GM12878 (cell line): ENCODE results near the gene IGIP. TPM values are rescaled to one million over a fixed set of nuclear protein-coding genes. Genes with fewer than 3 reads are reported as not detected.

ENCODE experiments used
- ATAC-seq: fragments of 200-7000 bp; cut with Tn5 transposase; 3 replicates; pipeline ENCODE4 v1.9.1; 2020; ENCODE audit warnings: mild to moderate bottlenecking, moderate library complexity
- BruUV-seq: library from RNA; stranded (reverse); fragments of 400-500 nt; replicated peaks from 2 replicates; lab custom pipeline; 2021; lab: Mats Ljungman, UMichigan
- CTCF ChIA-PET: fragments of 300-600 bp; sonication (Branson Sonifier 250); formaldehyde crosslinking; extraction: SDS; loops from one replicate; lab custom pipeline; 2021; ENCODE audit warnings: inconsistent platforms; lab: Yijun Ruan, JAX
- POLR2A ChIA-PET: fragments of 350-600 bp; formaldehyde crosslinking; extraction: SDS; loops from one replicate; lab custom pipeline; 2021; ENCODE audit warnings: inconsistent platforms; lab: Charles Lee
- RAD21 ChIA-PET: fragments of 300-600 bp; sonication (Branson Sonifier 250); formaldehyde crosslinking; loops from one replicate; lab custom pipeline; 2023; ENCODE audit warnings: antibody characterized with exemption; ENCODE audit not compliant: unreplicated experiment; lab: Charles Lee
- SMC1A ChIA-PET: fragments of 300-600 bp; sonication (Branson Sonifier 250); formaldehyde crosslinking; loops from one replicate; lab custom pipeline; 2023; ENCODE audit not compliant: unreplicated experiment, uncharacterized antibody; lab: Charles Lee
- DNase-seq: peaks from one replicate; pipeline ENCODE4 v3.0.0-alpha.2; 2011; ENCODE audit warnings: low read depth, low spot score
- FAIRE-seq: peaks from 3 replicates; lab custom pipeline; 2011; peaks lifted over from hg19 to GRCh38; lab: Jason Lieb, UNC
- H2AFZ ChIP-seq: 2 replicates; pipeline ENCODE4 v1.6.0; 2011; ENCODE audit warnings: low read depth, low read length, control low read depth; ENCODE audit not compliant: control insufficient read depth
- H3K27ac ChIP-seq: 2 replicates; pipeline ENCODE4 v1.5.1; 2011; ENCODE audit warnings: control low read depth; ENCODE audit not compliant: control insufficient read depth, insufficient read depth
- H3K27me3 ChIP-seq, 2 experiments: replicated peaks in 1 of 2; 2 replicates each; pipeline versions ENCODE4 v1.6.0 to v1.6.1; 2011; ENCODE audit warnings: low read length in 1 of 2; ENCODE audit not compliant: control insufficient read depth in 2 of 2, insufficient read depth in 2 of 2
- H3K36me3 ChIP-seq, 2 experiments: 2 replicates each; pipeline ENCODE4 v1.5.1; 2011; ENCODE audit warnings: low read length in 1 of 2; ENCODE audit not compliant: control insufficient read depth in 2 of 2, insufficient read depth in 2 of 2
- H3K4me1 ChIP-seq: 2 replicates; pipeline ENCODE4 v1.6.1; 2011; ENCODE audit warnings: mild to moderate bottlenecking, low read length, moderate library complexity, mixed read lengths; ENCODE audit not compliant: control insufficient read depth, insufficient read depth
- H3K4me2 ChIP-seq: 2 replicates; pipeline ENCODE4 v1.6.0; 2011; ENCODE audit warnings: control low read depth; ENCODE audit not compliant: control insufficient read depth, insufficient read depth
- H3K4me3 ChIP-seq: fragments of 200-600 bp; sonication (generic); 2 replicates; pipeline ENCODE4 v1.5.1; 2016
- H3K79me2 ChIP-seq: 2 replicates; pipeline ENCODE4 v1.6.0; 2011; ENCODE audit warnings: low read length; ENCODE audit not compliant: control insufficient read depth, insufficient read depth
- H3K9ac ChIP-seq: 2 replicates; pipeline ENCODE4 v1.8.0; 2011; ENCODE audit warnings: low read length, control low read depth, mixed read lengths; ENCODE audit not compliant: control insufficient read depth, insufficient read depth
- H3K9me3 ChIP-seq: replicated peaks from 3 replicates; pipeline ENCODE4 v1.5.1; 2011; ENCODE audit warnings: mild to moderate bottlenecking, low read length; ENCODE audit not compliant: control insufficient read depth, insufficient read depth
- H4K20me1 ChIP-seq: 2 replicates; pipeline ENCODE4 v1.6.0; 2011; ENCODE audit not compliant: control insufficient read depth, insufficient read depth
- BRCA1 ChIP-seq: IDR thresholded peaks from 2 replicates; pipeline ENCODE4 v1.6.1; 2011; ENCODE audit warnings: low read depth, low read length, improper control_type of control experiment
- CEBPB ChIP-seq, 2 experiments: fragments of 150-350 bp in 1 of 2; IDR thresholded peaks; 2 replicates each; pipeline ENCODE4 v1.6.1; 2012 to 2014; ENCODE audit warnings: low read depth in 2 of 2, low read length in 2 of 2, borderline replicate concordance in 1 of 2, inconsistent platforms in 1 of 2
- CHD1 ChIP-seq: IDR thresholded peaks from 2 replicates; pipeline ENCODE4 v1.6.1; 2012; ENCODE audit warnings: low read depth, low read length, improper control_type of control experiment
- FOXM1 ChIP-seq: IDR thresholded peaks from 2 replicates; pipeline ENCODE4 v1.6.1; 2012; ENCODE audit warnings: low read depth, mild to moderate bottlenecking, inconsistent platforms, low read length, moderate library complexity
- NFXL1 ChIP-seq: fragments of 450-650 bp; IDR thresholded peaks from 2 replicates; pipeline ENCODE4 v1.6.1; 2017; ENCODE audit warnings: antibody characterized with exemption, mild to moderate bottlenecking, borderline replicate concordance
- NKRF ChIP-seq: fragments of 450-650 bp; conservative IDR thresholded peaks from 2 replicates; pipeline ENCODE4 v1.6.1; 2017; ENCODE audit warnings: mild to moderate bottlenecking, moderate library complexity
- POLR2AphosphoS2 ChIP-seq: IDR thresholded peaks from 2 replicates; pipeline ENCODE4 v1.6.1; 2011; ENCODE audit warnings: low read depth, mild to moderate bottlenecking, low read length, improper control_type of control experiment, moderate library complexity
- PRDM15 ChIP-seq: fragments of 450-650 bp; formaldehyde crosslinking; IDR thresholded peaks from 2 replicates; pipeline ENCODE4 v1.4.0; 2020; ENCODE audit warnings: mild to moderate bottlenecking, moderate library complexity
- RAD51 ChIP-seq: fragments of 450-650 bp; IDR thresholded peaks from 2 replicates; pipeline ENCODE4 v1.6.1; 2016; ENCODE audit warnings: moderate library complexity, mild to moderate bottlenecking, inconsistent platforms
- TARDBP ChIP-seq: IDR thresholded peaks from 2 replicates; pipeline ENCODE4 v1.6.1; 2016; ENCODE audit warnings: borderline replicate concordance
- ZNF687 ChIP-seq: fragments of 450-650 bp; IDR thresholded peaks from 2 replicates; pipeline ENCODE4 v1.6.1; 2017; ENCODE audit warnings: mild to moderate bottlenecking, moderate library complexity
- WGBS: methylation state at CpG from one replicate; pipeline ENCODE4 v1.1.6; 2016; ENCODE audit warnings: low lambda C conversion rate; ENCODE audit not compliant: insufficient replicate concordance, insufficient coverage; ENCODE audit errors: missing lambda C conversion rate; 5-methylcytosine and 5-hydroxymethylcytosine counted together
- in situ Hi-C: fragments of 300-500 bp; cut with MboI; formaldehyde crosslinking; loops from 9 replicates; pipeline ENCODE4 v1.14.3; 2018; ENCODE audit warnings: mixed read lengths
- intact Hi-C: fragments of 100-400 bp; cut with micrococcal nuclease; formaldehyde crosslinking; loops from one replicate; pipeline ENCODE4 v1.14.2; 2022; ENCODE audit not compliant: unreplicated experiment
- polyA plus RNA-seq, 11 experiments: library from polyadenylated mRNA; depleted of rRNA in 4 of 11; unstranded in 6 of 11; stranded (reverse) in 5 of 11; fragments of >200 nt; fragmentation: Nextera tagmentation in 4 of 11; fragmentation: Illumina TruSeq in 1 of 11; extraction: Ambion mirVana in 4 of 11; extraction: Trizol in 1 of 11; gene quantifications; 1 replicate in 1 of 11; 2 replicates in 10 of 11; pipeline versions ENCODE4 v1.2.1 to v1.2.3, GENCODE V29; 2011 to 2016; ENCODE audit warnings: inconsistent platforms in 2 of 11, missing spikeins in 2 of 11, low read depth in 1 of 11
- total RNA-seq, 4 experiments: library from RNA; depleted of rRNA in 3 of 4; stranded (reverse); fragments of >200 nt in 3 of 4; fragmentation: Illumina TruSeq in 1 of 4; extraction: Trizol in 1 of 4; gene quantifications; 2 replicates each; pipeline versions ENCODE4 v1.2.1 to v1.2.3, GENCODE V29; 2013 to 2021
- TF ChIP-seq, protein P1 (sequence below): fragments of 450-650 bp; IDR thresholded peaks from 2 replicates; pipeline ENCODE4 v1.6.1; 2014; ENCODE audit warnings: mild to moderate bottlenecking

The IGIP gene
- total and polyA plus RNA-seq, 10 of the 15 experiments (the other 5 are each of a cell fraction or from before 2014, with no cell fraction given): 0.58 to 3.3 (median 1.9) TPM

- DNase-seq: no peak
- intact Hi-C loops: no loop called here
- H3K79me2 ChIP-seq: peaks cover 3% of the 10 kb centered on the region
- TF ChIP-seq, protein P1, sequence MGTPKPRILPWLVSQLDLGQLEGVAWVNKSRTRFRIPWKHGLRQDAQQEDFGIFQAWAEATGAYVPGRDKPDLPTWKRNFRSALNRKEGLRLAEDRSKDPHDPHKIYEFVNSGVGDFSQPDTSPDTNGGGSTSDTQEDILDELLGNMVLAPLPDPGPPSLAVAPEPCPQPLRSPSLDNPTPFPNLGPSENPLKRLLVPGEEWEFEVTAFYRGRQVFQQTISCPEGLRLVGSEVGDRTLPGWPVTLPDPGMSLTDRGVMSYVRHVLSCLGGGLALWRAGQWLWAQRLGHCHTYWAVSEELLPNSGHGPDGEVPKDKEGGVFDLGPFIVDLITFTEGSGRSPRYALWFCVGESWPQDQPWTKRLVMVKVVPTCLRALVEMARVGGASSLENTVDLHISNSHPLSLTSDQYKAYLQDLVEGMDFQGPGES: no peak
- TF ChIP-seq FOXM1: no peak
- no peak for TF ChIP-seq PRDM15 (CRISPR knock-in tag)
- no peak for TF ChIP-seq CHD1
- TF ChIP-seq TARDBP: no peak
- no peak for TF ChIP-seq BRCA1
- no peak for TF ChIP-seq RAD51
- TF ChIP-seq POLR2AphosphoS2: no peak
- TF ChIP-seq NKRF: no peak
- TF ChIP-seq CEBPB (IDR thresholded peaks at IDR 0.05; ENCODE audit: borderline replicate concordance in 1 of 2, low read depth in 2 of 2, low read length in 2 of 2): no peak
- TF ChIP-seq ZNF687: no peak
- no peak for TF ChIP-seq NFXL1
- TF ChIP-seq, all 136 proteins: peak for 0
- SMC1A ChIA-PET: interaction anchor here (0.7 to 1.4 kb wide), 4 partner anchors 8 to 52 kb away, joined by 3 to 4 read pairs (median 3); no protein-coding TSS in a partner anchor
- in situ Hi-C loops: no loop called here
- Histone ChIP-seq H3K4me3 (no peak overlapping the region), H3K36me3 (no peaks in the 10 kb centered on the region), H3K4me1 (peaks cover 4% of the 10 kb centered on the region), H3K9ac (no peak overlapping the region), H3K27me3 (no peaks in the 10 kb centered on the region), H4K20me1 (no peaks in the 10 kb centered on the region), H3K4me2 (no peak overlapping the region), H2AFZ (no peak overlapping the region), H3K9me3 (no peaks in the 10 kb centered on the region), H3K27ac (no peak overlapping the region)
- CTCF ChIA-PET: interaction anchor here (1.2 to 1.7 kb wide), 5 partner anchors 8 to 157 kb away, joined by 3 to 12 read pairs (median 3); no protein-coding TSS in a partner anchor
- no TSS peak for BruUV-seq
- POLR2A ChIA-PET: no interaction called here
- 87% methylated on average over 6 of the region's 6 CpGs for WGBS
- FAIRE-seq: no peak
- ATAC-seq: no peak
- RAD21 ChIA-PET: no interaction called here
These were observed 727 bp downstream of the IGIP start for GRCh38 chr5:140126315-140127012.
